CD4-positive, alpha-beta T cell treated with Interleukin-12 subunit alpha and Interleukin-12 subunit beta, for 1 hour (primary cell): ENCODE results near the gene PPP2R5B.
"Not testable (repeated sequence)": the region's sequence is repeated elsewhere in the genome, so short reads cannot be mapped to it uniquely, and the experiment has no call there.

ENCODE experiments used
- DNase-seq: peaks from one replicate; pipeline ENCODE4 v3.0.0-alpha.2; 2020

PPP2R5B gene

DNA sequence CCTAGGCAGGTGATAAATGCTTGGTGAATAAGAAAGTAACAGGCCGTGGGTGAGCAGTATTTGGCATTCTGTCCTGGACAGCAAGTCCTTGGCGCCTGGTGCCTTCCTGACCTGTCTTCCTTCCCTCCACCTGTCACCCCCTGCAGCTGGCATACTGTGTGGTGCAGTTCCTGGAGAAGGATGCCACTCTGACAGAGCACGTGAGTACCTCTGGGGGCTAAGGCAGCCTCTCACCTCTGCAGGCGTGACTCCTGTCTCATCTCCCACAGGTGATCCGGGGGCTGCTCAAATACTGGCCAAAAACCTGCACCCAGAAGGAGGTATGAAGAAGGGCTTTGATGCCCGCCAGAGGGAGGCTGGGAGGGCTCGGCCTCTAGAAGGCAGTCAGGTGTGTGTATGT, 6.8 kb downstream of the PPP2R5B start:
- DNase-seq: no peak

DNA sequence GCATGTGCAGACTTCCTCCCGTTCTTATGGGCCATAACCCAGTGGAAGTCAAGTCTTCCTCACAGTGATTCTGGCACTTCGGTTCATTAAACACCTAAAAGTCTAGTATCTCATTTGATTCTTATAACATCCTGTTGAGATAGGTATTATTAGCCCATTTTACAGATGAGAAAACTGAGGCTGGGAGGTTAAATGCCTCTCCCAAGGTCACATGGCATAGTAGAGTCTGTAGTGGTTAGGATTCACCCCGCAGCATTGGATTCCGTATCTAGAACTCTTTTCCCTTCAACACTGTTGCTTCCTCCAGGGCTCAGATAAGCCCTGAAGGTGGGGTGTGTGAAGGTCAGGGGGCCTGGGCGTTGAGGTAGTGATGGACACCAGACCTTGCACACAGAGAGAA, 7.8 kb downstream of the PPP2R5B start:
- DNase-seq: no peak

DNA sequence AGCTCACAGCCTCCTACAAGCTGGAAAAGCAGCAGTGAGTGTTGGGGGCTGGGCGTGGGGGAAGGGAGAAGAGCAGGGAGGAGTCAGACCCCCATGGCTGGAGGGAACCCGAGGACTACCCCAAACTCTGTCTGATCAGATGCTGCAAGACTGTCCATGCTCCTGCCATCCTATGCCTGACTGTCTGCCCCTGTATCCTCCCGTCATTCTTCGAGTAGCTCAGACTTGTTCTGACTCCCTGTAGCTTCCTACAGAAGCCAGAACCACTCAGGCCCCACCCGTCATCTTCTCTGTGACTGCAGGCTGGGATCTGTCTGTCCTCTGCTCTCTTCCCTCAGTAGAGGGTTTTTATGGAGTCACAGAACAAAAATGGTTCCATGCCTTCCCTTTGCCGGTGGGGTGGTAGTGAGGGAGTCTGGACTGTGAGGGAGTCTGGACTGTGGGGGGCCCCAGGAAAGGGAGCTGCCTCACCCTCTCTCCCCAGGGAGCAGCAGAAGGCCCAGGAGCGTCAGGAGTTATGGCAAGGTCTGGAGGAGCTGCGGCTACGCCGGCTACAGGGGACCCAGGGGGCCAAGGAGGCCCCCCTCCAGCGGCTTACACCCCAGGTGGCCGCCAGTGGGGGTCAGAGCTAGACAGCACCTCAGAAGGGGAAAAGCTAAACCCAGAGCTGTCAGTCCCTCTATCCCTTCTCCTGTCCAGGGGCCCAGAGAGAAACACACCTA, 8.9 kb downstream of the PPP2R5B start:
- no peak for DNase-seq

DNA sequence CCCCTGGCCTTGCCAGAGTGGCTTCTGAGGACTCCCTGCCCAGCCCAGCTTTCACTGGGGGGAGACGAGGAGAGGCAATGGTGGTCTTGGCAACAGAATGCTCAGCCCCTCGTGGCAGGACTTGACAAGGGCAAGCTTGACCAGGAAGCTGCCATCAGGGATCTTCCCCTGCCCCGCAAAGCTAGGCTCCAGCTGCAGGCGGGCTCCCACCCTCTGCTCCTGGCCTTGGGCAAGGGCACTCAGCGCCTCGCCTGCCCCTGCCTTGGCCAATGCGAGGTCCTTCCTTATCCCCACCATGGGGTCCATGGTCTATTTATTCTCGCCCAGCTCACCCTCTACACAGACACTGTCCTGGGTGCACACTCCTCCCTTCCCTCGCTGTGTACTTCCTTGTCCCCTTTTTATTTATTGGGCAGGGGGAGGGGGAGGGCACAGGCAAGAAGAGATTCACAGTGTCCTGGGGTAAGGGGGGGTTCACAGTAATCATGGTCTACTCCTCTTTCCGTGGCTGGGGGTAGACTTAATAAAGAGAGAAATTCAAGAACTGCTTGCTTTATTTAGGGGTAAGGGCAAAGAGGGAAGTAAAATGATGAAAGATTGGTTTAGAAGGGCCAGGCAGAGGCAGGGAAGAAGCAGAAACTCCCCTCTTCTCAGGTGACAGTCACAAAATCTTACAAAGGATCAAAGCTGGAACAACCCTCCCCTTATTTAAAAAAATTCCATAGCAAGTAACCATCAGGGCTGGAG, 9.6 kb downstream of the PPP2R5B start:
- no peak for DNase-seq

DNA sequence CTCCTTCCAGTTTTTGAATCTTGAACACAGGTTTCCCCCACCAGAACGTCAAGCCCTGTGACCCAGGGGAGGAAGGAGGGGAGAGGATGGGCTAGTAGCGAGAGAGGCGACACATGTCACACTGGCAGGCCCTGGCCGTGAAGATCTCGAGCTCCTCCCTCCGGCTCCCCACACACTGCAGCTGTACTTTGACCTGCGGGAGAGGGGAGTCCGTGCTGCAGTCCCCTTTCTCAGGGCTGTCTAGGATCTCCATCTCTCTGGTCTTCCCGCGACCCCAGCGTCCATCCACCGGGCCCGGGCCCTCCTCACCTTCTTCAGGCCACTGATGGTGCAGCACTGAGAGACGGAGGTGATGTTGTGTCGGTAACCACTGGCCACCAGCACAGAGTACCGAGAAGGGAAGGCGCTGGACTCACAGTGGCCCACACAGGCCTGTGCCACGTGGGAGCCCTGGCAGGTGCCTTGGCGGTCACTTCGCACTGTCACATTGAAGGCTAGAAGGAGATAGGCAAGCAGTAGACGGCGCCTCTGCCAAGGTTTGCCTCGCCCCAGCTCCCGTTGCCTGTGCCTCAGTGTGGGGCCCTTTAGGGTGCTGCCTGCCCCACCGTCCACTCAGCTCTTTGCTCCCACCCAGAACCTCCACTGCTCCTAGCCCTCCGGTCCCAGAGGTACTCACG, 10.3 kb downstream of the PPP2R5B start:
- no peak for DNase-seq

DNA sequence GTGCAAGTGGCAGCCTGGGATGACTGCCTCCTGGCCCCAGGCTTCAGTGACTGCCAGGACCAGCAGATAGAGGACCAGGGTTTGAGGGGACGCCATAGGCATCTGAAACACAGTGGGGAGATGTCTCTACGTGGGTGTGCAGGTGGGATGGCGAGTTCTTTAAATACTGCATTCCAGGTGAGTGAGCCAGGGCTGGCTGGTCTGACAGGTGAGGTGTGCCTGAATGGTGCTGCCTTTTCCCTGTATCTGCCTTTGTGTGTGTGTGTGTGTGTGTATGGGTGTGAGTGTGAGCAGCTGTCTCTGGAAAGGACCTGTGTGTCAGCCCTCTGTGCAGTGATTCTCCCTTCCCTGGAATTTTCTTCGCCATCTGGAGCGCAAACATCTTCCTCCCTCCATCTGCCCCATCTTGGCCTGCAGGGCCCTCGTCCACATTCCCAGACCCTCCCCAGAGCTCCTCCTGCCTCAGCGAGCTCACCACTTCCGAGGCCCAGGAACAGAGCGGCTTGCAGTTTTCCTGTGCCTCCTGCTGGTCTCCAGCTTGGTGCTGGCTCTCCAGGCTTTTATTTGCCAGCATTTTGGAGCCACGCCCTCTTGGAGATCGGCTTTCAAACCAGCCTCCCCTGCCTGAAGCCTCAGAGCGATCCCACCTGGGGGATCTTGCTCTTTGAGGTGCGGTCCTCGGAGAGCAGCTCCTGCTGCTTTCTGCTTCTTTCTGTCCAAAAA, 11.0 kb downstream of the PPP2R5B start, which contains the start of gene GPHA2:
TSS of gene GPHA2 (minus strand) at position 535 of the 723 bp plus-strand sequence. CDS start at position 102, 433 bp downstream.
- DNase-seq: no peak

DNA sequence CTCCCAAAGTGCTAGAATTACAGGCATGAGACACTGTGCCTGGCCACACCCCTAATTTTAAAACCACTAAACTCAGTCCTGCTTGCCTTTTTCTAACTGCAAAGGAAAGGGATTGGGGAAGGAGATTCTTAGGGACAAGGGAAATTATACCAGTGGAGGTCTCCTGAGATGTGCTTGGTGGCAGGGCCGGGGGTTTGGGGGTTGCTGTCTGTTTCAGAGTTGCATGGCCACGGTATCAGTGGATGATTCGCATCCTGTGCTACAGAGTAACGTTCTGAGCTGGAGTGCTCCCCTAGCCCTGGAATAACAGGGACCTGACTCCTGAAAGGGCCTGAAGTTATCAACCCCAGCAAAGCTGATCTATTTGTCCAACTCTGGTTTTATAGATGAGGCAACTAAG, 12.1 kb downstream of the PPP2R5B start:
- no peak for DNase-seq

DNA sequence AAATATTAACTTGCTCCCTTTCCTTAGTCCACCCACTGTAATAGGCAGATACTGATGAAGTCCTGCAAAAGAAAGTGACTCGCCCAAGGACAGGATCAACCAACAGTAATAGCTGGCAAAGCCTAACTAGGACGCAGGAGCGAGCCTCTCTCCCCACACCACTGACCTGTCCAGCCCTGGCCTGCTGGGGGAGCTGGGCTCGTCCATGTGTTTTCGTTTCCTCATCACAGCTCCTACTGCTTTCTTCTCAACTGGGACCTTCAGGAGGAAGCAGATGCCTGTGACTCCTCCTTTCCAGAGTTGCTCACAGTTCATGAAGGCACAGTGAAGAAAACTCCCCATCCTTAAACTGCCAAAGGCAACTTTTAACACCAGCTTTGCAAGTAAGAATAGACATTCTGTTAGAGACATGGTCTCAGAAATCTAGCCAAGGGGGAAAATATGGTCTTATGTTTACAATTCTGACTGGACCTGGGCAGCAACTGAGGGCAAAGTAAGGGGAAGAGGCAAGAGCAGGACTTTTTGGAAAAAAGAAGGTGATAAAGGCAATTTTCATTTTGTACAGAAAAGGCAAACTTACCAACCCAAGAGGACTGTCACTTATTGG, 22.8 kb downstream of the PPP2R5B start:
- no peak for DNase-seq

DNA sequence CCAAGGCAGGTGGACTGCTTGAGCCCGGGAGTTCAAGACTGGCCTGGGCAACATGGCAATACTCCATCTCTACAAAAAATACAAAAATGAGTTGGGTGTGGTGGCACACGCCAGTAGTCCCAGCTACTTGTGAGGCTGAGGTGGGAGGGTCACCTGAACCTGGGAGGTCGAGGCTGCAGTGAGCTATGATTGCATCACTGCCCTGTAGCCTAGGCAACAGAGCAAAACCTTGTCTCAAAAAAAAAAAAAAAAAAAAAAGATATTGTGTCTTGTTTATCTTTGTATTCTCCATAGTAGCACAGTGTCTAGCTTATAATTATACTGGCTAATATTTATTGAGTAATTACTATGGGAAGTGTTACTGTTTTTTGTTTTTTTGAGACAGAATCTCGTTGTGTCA, 27.0 kb downstream of the PPP2R5B start:
- no peak for DNase-seq

DNA sequence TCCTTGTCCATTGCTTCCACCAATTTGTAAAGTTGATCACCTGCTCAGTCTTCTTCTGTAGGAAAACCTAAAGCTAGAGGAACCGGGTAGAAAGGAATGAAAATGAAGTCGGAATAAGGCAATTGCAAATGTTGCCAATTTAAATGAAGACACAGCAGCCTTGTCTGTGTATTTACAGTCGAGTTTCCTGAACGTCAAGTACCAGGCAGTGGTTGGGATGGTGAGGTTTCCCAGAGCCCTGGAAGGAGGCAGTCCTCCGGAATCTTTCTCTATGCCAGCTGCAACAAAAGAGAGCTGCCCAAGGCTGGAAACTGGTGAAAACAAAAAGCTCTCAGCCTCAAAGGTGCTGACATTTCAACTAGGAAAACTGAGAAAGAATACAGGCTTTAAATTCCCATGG, 29.7 kb downstream of the PPP2R5B start:
- DNase-seq: no peak

DNA sequence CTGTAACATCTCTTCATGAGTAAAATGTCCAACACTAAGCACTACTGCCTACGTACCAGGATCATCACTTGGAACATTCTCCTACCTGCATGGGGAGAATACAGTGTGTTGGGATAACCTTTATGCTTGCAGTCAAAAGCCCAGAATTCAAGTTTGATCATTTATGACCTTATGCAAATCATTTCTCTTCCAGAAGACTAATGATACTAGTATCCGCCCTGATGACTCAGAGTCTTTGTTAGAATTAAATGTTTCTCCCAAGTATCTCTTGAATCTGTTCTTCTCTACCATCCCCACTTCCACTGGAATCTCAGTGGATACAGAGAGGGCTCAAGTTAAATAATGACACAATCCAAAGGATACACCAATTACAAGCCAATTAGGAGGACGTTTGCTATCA, 35.0 kb downstream of the PPP2R5B start:
- DNase-seq: no peak

DNA sequence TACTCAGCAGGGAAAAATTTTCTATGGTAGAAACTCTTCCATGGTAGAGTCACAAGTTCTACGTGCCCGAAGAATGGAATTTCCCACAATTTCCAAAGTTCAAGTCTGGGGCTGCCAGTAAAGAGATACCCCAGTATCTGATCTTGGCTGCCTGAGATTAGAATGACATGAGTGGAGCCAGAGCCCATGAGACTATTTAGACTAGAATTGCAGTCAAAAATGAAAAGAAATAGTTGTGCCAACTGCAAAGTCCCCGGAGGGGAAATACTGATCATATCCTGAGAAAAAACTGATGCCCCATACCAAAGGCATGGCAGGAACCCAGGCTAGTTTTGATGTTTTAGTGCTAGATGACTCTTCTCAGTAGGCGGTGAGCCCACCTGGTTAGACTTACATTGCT, 36.2 kb downstream of the PPP2R5B start:
- DNase-seq: no peak

DNA sequence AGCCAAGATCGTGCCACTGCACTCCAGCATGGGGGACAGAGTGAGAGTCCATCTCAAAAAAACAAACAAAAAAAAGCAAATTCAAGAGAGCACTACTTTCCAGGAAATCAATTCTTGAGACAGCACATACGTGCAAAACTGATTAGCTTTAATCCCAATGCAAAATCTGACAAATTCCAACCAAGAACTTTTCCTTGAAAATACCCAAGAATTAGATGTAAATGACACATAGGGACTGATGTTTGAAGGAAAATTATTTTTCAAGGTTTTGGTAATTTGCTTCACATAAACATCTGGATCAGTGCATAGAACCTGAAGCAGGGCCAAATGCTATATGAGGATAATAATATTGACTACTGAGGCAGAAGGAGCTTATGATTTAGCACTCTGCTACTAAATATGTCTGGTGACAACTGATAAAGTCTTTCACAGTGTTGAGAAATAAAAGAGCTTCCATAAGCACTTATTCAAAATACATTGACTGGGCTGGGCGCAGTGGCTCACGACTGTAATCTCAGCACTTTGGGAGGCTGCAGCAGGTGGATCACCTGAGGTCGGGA, 38.7 kb downstream of the PPP2R5B start:
- no peak for DNase-seq

DNA sequence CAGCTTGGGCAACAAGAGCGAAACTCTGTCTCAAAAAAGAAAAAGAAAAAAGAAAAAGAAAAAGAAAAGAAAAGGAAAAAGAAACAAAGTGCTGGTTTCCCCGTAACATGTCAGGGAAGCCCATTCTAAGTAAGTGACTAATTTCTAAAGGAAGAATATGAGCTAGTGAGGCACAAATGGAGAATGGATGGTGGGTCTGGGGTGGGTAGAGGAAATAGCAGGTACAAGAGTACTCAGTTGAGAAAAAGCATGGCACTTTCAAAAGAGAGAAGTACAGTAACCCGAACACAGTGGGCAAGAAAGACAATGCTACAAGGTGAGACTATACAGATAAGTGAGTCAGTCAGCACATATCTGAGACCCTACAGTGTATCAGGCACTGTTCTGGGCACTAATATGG, 42.9 kb downstream of the PPP2R5B start:
- DNase-seq: no peak

DNA sequence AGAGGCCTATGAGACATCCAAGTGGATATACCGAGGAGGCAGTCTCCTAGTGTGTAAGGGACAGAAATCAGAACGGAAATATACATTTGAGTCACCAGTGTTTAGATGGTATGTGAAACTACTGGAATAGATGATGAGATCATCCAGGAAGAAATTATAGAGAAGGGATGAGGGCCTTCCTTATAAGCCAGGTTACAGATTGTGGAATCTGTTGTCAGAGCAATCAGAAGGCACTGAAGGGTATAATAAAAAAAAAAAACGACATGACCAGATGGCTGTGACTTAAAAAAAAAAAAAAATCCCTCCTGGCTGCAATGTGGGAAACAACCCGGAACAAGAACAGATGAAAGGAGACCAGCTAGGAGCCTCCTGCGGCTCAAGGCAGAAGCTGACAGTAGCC, 44.7 kb downstream of the PPP2R5B start:
- no peak for DNase-seq

DNA sequence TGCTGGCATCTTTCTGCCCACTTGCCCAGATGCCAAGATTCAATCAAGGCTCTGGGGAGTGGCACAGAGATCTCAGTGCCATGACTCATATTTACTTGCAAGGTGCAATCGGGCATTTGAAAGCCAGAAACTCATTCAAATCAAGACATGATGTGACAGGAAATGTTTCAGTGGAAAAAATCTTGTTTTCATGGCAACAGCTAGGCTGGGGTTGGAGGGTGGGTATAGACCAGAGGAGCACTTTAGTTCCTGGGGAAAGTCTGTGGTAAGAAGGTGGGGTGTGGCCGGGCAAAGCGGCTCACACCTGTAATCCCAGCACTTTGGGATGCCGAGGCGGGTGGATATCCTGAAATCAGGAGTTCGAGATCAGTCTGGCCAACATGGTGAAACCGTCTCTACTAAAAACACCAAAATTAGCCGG, 46.3 kb downstream of the PPP2R5B start:
- DNase-seq: peak; percentile 8

DNA sequence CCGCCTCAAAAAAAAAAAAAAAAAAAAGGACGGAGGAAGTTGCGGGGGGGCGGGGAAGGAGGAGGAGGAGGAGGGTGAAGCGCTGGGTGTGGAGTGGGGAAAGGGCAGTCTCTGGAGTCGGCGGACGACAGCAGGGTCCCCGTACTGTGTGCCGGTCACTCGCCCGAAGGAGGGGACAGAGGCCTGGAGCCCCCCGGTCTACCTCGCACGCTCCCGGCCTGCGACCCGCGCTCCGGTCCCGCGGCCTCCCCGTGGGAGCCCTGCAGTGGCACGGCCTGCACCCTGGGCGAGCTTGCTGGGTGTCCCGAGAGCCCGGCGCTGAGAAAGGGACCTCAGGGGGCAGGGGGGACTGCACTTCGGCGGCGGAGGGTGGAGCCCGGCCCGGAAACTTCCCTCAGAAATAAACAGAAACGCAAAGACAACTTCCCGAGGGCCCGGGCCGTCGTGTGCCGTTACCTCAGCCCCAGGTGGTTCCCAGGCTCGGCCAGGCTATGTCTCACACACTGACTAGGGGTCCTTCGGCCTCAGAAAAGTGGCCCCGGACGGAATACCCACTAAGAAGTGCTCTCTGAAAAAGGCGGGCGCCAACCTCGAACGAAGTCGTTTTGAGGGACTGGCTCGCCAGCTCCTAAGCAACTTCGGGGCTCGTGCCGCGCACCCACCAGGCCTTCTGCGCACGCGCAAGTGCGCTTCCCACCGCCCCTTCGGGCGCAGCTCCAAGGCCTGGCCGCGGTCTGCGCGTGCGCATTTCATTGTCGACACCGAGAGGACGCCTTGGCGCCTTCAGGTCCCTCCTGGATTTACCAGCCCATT, 47.1 kb downstream of the PPP2R5B start, which contains the start of gene MAJIN:
TSS of gene MAJIN (minus strand) at position 688 of the 813 bp plus-strand sequence. CDS start 12,703 bp downstream, outside the sequence.
- peak; percentile 92 for DNase-seq

DNA sequence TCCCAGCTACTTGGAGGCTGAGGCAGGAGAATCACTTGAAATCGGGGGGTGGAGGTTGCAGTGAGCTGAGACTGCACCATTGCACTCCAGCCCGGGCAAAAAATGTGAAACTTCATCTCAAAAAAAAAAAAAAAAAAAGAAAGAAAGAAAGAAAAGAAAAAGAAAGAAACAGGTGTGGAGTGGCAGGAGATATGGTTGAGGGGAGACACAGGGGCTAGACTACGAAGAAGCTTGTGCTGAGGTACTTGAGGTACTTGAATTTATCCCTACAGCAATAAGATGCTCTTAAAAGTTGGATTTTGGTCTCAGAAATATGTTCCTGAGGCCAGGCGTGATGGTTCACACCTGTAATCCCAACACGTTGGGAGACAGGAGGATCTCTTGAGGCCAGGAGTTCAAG, 49.6 kb downstream of the PPP2R5B start:
- no peak for DNase-seq

DNA sequence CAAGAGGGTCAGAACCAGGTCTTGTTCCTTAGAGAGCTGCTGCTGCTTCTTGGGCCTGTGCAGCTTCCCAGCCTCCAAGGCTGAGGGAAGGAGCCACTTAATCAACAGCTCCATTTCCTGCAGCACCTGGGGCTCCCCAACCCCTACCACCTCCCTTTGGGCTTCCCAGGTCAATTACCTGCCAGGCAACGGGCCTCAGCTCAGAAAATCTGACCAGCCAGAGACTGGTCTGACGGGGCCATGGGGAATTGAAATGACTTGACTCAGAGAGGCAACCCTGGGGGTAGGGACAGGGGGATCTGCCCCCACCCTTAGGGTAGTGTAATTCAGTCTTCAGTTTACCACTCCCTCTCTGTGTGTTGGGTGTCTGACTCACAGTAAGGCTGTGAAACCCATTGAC, 52.2 kb downstream of the PPP2R5B start:
- no peak for DNase-seq

DNA sequence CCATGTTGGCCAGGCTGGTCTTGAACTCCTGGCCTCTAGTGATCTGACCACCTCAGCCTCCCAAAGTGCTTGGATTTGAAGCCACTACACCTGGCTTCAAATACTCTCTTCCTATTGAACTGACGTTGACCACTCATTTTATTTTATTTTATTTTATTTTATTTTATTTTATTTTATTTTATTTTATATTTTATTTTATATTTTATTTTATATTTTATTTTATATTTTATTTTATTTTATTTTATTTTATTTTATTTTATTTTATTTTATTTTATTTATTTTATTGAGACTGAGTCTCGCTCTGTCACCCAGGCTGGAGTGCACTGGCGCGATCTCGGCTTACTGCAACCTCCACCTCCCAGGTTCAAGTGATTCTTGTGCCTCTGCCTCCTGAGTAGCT, 58.9 kb downstream of the PPP2R5B start:
- not testable (repeated sequence) for DNase-seq
